Measurements from ENCODE around the gene C1R. TPM values are rescaled to one million over a fixed set of nuclear protein-coding genes. Genes with fewer than 3 reads are reported as not detected.
A peak's percentile ranks its signal among the peaks of the same experiment; 100 is the strongest.

The C1R gene
- total RNA-seq, 4 donors from 2014 or later = 571 to 1,080 (median 751) TPM

DNA sequence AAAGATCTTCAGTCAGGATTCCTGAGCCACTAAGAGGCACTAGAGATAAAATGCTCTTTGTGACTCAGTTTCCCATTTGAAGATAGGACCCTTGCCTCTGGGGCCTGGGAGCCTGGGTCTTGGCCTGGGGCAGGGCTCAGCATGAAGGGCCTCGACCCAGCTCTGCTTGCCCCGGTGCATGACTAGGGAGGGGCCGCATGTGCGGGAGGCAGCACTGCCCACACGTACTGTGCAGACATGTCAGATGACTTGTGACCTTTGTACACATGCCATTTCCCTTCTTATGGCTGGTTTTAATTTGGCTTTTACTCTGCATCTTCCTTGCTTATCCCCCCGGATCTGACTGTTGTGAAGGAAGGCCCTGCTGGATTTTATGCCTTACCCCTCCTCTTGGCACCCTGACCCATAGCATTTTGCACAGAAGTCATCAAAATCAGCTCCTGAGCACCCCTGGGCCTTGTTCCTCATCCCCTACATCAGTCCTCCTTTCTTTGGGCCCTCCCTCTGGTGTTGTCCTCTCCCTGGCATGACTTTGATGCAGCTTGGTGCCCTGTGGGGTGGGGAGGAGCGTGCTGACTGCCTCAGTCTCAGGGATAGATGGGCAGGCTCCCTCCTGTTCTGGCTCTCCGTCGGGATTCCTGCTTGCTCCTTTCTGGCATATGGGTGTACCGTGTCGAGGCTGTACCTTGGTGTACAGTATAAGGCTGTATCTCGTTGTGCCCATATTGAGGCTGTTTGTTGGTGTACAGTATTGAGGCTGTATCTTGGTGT lies 42.3 kb upstream of the C1R start:
- ATAC-seq (ENCODE audit: low FRiP score) (no peak), DNase-seq (ENCODE audit: low spot score) (no peak)
- TF ChIP-seq CTCF (IDR thresholded peaks at IDR 0.05) = no peak

- no peak for DNase-seq (ENCODE audit: low spot score)
- peak; percentile 0 for ATAC-seq (ENCODE audit: low FRiP score)
- no peak for TF ChIP-seq CTCF (IDR thresholded peaks at IDR 0.05)
These were observed 39.2 kb upstream of the C1R start for GRCh38 chr12:7131502-7131866.

- TF ChIP-seq CTCF (IDR thresholded peaks at IDR 0.05) = no peak
- DNase-seq (ENCODE audit: low spot score) (no peak), ATAC-seq (ENCODE audit: low FRiP score) (peak; percentile 58)
These were observed 38.7 kb upstream of the C1R start for GRCh38 chr12:7130701-7131501.

DNA sequence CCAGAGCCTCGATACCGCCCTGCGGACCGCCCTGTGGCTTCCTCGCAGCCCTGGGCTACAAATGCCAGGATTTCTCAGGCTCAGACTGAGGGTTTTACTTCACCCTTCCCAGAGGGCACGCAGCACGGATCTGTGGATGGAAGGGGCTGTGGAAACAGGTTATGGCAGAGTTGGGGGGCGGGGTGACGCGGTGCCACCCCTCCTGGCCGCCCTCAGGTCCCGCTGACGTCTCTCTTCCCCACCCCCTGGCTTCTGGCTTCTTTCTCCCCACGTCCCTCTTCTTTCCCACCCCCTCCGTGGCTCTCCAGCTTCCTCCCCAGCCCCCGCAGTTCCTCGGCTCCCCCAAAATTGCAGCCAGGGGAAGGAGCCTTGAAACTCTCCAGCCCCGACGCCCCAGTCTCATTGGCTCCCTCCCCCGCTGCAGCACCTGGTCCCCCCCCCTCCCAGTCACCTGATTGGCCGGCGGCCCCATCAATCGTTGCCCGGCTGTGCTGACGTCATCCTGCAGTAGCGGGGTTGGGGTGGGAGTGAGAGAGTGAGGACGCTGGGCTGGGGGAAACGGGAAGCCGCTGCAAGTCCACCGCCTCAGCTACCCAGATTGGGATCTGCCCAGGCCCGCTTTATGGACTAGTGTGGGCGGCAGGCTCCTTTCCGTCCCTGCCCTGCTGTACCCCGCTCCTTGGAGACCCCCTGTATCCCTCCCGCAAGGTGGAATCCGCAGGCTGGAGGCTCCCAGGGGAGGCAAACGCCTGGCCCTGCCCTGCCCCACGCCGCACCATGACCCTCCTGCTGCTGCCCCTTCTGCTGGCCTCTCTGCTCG lies 37.8 kb upstream of the C1R start, which contains the start of gene CLSTN3:
TSS of gene CLSTN3 (plus strand) at position 500 of the 820 bp plus-strand sequence. CDS start at position 778, 278 bp downstream.
- no peak for TF ChIP-seq CTCF (IDR thresholded peaks at IDR 0.05)
- ATAC-seq (ENCODE audit: low FRiP score) = peak; percentile 76

DNA sequence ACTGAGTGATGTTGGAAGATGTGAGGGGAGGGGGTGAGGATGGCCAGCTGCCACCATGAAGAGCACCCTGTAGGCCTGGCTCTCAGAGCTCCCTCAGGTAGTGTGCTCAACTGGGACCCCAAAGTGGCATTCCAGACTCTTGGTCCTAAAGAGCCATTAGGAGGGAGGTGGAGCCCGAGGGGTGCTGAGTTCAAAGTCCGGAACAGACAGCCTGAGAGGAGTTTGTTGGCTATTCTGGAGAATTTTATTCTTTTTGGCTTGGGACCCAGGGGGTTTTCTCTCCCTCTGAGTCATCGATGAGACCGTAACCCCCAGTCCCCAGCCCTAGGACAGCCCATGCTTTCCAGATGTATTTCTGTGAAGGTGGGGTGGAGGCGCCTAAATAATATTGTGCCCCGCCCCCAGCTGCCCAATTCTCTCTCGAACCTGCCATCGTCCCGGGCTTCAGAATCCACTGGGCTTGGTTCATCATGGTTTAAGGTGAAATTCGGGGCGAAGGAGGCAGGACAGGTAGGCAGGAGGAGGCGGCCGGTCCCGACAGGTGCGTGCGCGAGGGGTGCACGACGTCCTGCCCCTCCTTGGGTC lies 37.1 kb upstream of the C1R start:
- no peak for TF ChIP-seq CTCF (IDR thresholded peaks at IDR 0.05)
- no peak for ATAC-seq (ENCODE audit: low FRiP score)

More for the DNA sequence above, 37.8 kb upstream of the C1R start, which contains the start of gene CLSTN3:
- DNase-seq (ENCODE audit: low spot score) = peak; percentile 55

GRCh38 chr12:7128681-7129286 lies 36.5 kb upstream of the C1R start, which contains the start of gene RBP5:
Gene RBP5 (minus strand): TSS chr12:7128889. CDS start chr12:7128775, 114 bp downstream.
- no peak for TF ChIP-seq CTCF (IDR thresholded peaks at IDR 0.05)
- DNase-seq (ENCODE audit: low spot score) (no peak), ATAC-seq (ENCODE audit: low FRiP score) (no peak)

More for the DNA sequence above, 37.1 kb upstream of the C1R start:
- DNase-seq (ENCODE audit: low spot score) = no peak
